Activated CD4-positive, alpha-beta T cell treated with anti-CD3 and anti-CD28 coated beads, Interleukin-2, amount 50 U/mL, for 16 hours (primary cell): ENCODE results near the gene PPARD.
"Not testable (repeated sequence)": the region's sequence is repeated elsewhere in the genome, so short reads cannot be mapped to it uniquely, and the experiment has no call there.

Source experiments
- DNase-seq: peaks from one replicate; pipeline ENCODE4 v3.0.0-alpha.2; 2020

Gene PPARD

DNA sequence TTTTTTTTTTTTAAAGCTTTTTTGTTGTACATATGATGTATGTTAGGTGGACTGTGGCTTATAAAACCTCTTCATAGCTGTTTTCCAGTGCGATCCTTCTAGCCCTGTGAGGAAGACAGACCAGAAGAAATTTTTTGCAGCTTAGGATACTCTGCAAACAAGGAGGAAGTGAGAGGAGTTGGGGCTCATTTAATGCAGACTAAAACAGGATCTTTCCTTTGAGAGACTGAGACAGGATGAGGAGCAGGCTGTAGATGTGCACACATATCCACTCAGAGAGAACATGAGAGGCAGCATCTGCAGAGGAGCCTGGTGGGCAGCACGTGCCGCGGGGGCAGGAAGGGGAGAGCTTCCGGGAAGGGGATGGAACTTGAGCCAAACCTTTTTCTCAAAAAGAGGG, 45.7 kb downstream of the PPARD start:
- no peak for DNase-seq

DNA sequence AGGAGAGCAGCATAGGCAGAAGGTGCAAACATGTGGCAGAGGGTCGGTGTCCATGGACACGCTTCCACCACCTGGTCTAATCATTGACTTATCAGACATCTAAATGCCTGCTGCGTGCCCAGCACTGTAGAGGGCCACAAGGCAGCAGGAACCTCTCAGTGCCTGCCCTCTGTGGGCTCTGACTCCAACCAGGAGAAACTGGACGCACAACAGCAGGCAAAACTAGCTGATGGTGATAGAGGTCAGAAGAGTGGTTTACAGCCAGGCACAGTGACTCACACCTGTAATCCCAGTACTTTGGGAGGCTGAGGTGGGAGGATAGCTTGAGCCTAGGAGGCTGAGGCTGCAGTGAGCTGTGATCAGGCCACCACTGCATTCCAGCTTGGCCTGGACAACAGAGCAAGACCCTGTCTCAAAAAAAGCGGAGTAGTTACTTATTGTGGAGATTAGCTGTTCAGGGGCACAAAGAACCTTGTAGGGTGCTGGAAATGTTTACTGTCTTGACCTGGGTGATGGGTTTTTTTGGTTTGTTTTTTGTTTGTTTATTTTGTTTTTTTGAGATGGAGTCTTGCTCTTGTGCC, 46.5 kb downstream of the PPARD start:
- DNase-seq: no peak

DNA sequence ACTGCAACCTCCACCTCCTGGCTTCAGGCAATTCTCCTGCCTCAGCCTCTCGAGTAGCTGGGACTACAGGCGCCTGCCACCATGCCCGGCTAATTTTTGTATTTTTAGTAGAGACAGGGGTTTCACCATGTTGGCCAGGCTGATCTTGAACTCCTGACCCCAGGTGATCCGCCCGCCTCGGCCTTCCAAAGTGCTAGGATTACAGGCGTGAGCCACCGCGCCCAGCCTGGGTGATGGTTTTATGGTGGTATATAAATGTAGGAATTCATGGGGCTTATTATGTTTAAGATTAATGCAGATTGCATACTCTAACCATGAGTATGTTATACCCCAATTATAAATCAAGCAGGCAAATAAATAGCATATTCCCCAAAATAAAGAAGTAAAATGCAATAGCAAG, 47.0 kb downstream of the PPARD start:
- not testable (repeated sequence) for DNase-seq

DNA sequence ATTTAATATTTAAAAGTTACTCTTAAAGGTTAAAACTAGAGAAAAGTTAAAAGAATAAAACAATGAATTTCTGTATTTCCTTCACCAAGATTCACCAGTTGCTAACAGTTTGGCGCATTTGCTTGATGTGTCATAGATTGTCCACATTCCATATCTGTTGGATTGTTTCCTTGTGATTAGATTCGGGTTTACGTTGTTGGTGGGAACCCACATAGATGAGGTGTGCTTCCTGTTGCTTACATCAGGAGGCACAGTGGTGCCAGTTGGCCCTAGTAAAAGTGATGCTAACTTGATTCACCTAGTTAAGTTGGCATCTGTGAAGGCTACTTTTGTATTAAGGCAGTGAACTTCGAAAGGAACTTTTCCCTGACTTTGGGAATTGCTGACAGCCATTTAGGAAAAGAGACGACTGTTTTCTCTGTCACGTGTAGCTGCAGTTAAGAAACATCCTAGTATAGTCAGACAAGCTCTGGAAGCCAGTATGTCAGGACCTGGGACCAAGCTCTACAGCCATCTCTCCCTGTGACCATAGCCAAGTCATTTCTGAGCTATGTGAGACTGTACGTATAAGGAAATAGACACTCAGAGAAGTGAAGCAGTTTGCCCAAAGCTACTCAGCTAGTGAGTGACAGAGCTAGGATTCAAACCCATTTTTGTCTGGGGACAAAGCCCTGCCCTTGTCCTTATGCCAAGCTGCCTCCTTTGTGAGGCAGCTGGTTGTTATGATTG, 49.0 kb downstream of the PPARD start:
- DNase-seq: peak; percentile 28

DNA sequence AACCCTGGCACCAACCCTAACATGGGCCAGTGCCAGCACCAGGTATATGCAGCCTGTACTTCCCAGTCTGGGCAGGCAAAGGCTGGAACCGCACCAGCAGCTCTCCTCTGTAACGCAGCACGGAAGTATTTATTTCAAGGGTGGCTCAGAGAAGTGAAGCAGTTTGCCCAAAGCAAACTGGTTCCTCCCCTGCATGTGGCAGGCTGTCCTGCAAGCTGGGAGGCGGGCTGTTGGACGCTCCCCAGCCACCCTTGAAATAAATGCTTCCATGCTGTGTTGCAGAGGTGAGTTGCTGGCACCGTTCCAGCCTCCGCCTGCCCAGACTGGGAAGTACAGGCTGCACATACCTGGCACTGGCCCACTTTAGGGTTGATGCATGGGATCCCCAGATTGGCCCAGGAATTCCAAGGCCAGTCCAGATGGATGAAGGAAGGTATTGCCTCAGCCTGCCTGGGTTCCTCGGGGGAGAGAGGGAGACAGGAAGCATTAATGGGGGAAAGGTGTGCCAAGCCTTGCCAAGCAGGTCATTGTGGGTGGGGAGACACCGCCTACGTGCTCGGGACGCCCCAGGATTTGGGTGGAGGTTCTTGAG, 49.8 kb downstream of the PPARD start:
- DNase-seq: no peak

DNA sequence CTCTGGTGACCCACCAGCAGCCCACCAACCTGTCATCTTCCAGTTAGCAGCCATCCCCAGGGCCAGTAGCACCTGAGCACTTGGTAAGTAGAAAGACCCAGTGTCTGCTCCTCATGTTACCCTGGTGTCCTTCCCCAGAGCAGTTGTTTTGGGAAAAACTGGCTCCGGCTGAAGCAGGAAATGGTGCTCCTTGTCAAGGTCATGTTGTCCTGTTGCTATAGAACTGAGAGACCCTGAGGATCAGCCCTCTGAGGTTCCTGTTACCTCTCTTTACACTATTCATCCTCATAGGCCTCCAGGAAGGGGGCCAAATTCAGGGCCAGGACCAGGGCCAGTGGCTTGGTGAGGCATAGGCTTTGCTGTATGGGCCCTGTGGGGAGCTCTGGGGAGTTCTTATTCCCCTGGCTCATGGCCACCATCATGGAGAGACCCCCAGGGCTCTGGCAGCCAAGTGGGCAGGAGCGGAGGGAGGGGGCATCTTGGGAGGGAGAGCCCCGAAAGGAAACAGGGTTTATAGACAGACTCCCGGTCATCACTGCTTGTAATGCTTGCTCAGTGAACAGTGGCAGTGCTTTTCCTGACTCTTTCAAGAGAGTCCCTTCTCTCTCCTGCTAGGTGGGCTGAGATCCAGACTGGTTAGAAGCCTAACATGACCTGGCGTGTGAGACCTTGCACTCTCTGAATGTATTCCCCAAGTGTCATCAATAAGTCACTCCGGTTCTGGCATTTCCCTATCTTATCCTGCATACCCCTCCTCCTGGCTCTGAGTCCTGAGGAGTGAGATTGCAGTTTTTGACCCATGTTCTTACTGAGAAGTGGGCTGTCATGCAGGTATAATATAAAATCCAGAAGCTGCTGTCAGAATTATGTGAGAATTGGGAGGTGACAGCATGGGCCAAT, 50.7 kb downstream of the PPARD start:
- no peak for DNase-seq

DNA sequence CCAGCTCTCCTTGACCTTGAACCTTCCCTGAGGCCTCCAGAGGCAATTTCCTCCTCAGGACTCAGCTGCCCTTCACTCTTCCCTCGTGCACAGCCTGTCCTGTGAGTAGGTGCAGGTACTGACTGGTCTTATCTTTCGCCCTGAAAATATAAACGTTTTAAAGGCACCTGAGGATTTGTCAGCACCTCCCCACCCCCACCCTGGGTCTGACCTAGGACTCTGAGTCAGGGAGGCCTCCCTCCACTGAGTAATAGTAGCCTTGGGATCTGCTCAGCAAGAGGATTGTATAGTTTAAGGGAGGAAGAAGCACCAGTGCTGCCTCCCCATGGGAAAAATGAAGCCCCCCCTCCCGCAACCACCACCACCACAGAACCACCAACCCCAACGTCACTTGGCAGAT, 54.6 kb downstream of the PPARD start:
- DNase-seq: no peak

DNA sequence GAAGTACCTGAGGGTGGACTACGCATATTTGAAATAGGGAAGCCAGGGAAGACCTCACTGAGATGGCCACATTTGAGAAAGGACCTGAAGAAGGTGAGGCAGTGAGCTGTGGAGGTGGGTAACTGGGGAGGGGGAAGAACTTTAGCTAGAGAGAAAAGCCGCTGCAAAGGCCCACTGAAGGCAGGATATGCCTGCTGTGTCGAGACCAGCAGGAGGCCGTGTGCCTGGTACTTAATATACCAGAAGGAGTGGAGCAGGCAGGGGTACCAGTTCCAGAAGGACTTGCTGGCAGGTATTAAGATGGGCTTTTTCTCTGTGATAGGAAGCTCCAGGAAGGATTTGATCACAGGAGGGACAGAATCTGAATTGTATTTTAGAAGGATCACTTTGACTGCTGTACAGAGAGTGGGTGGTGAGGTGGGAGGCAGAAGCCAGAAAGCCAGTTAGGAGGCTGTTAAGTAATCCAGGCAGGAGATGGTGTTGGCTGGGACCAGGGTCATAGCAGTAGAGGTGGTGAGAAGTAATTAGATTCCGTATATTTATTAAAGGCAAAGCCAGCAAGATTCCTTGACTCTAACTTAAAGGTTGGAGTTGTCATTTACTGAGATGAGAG, 55.6 kb downstream of the PPARD start:
- DNase-seq: no peak

DNA sequence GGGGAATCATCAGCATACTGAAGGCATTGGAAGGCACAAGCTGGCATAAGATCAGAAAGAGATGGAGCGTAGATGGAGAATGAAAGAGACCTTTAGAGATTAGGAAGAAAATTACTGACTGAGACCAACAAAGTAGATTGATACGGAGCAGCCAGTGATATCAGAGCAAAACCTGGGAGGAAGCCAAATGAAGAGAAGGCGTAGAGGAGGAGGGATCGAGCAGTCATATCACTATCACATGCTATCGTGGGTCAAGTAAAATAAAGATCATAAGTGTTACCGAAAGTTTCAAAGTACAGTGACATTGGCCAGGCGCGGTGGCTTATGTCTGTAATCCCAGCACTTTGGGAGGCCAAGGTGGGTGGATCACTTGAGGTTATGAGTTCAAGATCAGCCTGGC, 56.2 kb downstream of the PPARD start:
- DNase-seq: no peak

DNA sequence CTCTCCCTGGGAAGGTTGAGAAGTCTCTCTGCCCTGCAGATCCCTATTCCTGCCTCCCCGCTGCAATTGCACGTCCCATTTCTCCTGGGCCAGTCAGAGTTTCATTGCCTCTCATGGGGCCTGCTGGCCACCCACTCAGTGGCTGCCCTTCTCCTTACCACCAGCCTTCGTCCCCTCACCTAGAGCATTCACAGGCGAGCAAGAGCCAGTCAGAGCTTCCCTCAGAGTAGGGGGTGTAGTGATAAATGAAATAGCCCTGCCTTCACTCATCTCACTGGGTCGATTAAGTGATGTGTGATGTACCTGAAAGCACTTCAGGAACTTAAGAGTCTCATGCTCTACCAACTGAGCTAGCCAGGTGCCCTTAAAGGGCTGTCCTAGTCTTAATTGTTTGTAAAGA, 57.8 kb downstream of the PPARD start:
- no peak for DNase-seq

DNA sequence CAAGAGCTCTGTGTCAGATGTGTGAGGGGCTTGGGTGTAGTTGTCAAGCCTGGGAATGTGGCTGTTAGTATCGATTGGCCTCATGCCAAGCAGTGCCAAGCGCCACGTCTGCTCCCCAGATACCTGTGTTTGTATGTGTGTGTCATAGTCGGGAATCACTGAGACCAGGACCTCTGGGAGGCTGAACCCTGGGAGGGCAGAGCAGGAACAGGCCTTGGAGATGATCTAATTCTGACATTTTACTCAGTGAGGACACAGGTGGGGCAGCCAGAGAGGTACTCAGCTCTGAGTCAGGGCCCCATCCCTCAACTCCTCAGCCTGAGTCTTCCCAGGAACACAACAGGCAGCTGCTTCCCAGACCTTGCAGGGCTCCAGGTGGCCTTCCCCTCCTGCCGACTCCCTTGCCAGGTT, 58.5 kb downstream of the PPARD start:
- no peak for DNase-seq

DNA sequence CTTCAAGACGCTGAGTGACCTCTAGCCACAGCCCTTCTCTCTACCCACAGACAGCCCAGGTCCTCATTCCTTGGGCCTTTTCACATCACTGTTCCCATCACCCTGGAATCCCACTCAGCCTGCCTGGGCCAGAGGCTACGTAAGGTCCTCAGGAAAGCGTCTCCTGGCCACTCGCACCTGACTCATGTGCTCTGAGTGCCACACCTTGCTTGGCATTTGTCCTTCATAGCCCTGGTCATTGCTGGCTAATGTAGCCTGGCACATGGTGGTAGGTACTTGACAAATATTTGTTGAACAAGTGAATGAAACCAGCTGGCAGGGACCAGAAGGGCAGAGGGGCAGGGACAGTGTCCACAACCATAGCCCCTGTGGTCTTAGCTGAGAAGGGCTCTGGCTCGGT, 59.2 kb downstream of the PPARD start:
- no peak for DNase-seq

DNA sequence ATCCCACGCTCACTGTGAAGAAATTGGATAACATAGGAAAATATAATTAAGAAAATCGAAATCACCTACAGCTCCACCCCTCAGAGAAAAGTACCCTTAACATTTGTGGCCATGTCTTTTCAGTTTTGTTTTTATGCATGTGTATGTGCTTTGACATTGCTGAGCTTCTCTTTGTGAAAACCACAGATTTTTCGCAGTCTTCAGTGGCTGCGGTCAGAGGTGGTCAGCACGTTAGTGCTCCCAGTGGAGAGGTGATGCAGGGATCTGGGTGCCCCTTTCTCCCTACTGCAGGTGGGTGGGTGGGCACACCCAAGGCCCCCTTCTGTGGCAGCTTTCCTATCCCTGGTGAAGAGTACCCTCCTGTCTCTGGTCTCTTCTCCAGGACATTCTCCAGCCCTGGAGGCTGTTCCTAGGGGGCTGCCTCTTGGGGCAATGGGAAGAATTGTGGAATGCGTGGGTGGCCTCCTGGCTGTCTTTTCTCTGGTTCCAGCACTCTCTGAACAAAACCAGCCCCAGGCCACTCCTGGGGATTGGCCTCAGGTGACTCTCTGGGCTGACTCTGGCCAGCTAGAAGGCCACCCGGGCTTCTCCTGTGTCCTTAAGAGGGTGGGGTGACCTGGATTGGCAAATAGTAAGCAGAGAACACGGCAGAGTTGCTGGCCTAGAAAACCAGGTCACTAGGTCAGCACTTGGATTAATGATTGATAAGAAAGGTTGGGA, 59.9 kb downstream of the PPARD start:
- peak; percentile 31 for DNase-seq

DNA sequence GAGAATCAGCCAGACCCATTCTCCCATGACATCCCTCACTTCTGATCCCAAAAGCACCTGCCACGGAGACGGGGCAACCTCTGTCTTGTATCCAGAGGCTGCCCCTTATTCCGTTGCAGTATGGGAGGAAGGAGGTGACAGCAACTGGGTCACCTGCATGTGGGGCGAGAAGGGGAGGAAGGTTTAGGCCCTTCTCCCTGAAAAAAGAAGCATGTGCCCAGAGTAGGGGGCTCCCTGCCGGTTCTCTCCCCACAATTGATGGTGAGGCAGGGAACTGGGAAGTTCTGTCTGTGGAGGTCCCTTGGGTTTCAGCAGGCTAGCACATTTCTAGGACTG, 60.5 kb downstream of the PPARD start:
- DNase-seq: no peak

DNA sequence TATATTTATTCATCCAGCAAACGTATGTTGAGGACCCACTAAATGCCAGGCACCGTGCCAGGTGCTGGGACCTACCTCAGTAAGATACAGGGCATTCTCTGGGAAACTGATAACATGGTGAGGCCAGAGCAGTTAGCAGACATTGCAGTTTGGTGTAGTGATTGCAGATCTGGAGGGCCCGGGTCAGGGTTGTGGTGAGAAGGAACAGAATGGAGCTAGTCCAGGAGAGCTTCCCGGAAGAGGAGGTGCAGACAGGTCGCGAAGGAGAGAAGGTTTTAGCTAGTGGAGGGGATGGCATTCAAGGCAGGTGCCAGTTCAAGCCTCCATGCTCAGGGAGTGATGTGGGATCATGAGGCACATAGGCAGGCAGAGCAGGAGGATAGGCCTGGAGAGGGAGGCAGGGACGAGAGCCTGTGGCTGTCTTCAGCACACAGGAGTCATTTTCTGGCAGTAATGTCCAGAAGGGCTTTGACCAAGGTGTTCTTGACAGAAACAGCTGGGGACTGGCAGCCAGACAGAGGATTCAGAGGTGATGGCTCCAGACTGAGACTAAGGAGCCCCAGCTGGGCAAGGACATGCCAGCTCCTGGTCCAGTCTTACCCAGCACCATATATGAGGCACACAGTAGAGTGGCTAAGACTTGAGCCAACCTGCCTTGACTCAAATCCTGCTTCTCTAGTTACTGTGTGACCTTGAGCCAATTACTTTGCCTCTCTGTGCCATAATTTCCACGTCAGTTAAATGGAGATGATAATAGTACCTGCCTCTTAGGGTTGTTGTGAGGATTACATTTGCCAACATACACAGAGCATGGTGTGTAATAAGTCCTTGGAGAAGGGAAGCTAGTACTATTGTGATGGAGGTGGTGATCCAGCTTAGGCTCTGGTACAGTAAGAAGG, 61.4 kb downstream of the PPARD start:
- no peak for DNase-seq

DNA sequence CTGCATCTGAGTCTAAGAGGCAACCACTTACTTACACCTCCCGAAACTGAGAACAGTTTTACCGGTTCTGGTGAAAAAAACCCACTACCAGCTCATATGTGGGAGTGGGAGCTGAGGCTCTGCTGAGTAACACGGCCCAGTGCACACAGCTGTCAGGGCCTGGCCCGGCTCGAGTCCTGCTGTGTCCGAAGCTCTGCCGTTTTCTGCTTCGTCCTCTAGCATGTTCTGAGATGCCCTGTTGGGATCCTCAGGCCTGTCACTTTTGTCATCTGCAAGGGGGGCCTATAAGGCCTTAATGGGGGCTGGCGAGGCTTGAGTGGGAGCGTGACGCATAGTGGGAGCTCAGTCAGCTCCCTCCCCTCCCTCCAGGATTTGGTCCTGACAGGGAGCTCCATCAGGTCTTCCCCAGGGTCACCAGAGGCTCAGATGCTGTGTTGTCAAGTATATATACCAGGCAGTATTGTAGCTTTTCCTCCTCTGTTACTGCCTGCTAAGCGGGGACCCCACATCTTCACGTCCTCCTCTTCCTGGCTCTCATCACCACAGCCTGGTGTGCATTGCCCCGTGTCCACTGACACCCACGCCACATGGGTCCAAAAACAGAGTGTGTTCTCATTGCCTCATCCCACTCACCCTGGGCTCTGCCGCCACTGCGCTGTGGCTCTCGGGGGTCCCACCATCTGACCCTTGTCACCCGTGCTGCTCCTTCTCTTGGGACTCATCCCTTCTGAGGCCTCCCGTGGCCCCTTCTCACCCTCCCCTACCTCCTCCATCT, 64.5 kb downstream of the PPARD start:
- DNase-seq: no peak

DNA sequence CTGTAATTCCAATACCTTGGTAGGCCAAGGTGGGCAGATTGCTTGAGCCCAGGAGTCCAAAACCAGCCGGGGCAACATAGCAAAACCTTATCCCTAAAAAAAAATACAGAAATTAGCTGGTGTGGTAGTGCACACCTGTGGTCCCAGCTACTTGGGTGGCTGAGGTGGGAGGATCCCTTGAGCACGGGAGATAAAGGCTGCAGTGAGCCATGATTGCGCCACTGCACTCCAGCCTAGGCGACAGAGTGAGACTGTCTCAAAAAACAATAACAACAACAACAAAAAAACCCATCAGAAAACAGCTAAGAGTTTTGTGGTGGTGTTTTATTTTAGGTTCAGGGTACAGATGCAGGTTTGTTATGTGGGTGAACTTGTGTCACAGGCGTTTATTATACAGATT, 66.9 kb downstream of the PPARD start:
- no peak for DNase-seq

DNA sequence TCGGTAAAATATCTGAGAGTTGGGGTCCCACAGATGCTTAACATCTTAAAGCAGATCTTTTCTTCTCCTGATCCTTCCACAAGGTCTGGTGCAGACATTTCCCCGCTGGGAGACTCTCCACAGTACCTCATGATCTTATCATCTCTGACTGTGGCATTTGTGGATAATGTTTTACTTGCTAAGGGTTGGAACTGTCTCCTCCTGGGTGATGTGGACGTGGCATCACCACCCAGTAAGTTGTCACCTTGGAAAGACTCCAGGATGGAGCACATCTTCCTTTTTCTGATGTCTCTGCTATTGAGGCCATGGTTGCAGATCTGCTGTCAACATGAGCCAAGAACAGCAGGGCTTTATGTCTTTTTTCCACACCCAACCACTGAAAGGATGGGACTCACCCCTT, 67.8 kb downstream of the PPARD start:
- no peak for DNase-seq

DNA sequence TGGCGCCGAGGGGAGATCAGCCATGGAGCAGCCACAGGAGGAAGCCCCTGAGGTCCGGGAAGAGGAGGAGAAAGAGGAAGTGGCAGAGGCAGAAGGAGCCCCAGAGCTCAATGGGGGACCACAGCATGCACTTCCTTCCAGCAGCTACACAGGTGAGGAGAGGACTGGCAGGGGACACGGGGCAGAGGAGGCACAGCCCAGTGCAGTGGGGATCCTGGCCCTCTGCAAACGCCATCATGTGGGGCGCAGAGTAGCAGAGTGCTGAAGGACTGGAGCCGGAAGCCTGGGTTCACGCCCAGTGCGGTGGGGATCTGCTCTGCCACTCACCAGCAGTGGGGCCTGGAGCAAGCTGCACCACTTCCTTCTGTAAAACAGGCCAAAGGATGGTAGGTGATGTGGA, 68.7 kb downstream of the PPARD start:
- no peak for DNase-seq

DNA sequence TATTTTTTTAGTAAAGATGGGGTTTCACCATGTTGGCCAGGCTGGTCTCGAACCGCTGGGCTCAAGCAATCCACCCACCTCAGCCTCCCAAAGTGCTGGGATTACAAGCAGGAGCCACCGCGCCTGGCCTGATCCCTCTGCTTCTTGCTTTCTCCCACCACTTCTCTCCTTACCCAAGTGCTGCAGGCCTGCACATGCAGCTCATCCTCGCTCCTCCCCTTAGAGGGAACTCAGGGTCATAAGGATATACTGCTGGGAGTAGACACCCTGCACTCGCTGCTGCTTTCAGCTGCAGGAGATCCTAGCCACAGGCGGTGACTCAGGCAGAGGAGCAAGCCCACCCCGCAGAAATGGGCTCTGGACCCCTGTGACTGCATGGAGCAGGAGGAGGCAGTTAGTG, 69.7 kb downstream of the PPARD start:
- DNase-seq: no peak

DNA sequence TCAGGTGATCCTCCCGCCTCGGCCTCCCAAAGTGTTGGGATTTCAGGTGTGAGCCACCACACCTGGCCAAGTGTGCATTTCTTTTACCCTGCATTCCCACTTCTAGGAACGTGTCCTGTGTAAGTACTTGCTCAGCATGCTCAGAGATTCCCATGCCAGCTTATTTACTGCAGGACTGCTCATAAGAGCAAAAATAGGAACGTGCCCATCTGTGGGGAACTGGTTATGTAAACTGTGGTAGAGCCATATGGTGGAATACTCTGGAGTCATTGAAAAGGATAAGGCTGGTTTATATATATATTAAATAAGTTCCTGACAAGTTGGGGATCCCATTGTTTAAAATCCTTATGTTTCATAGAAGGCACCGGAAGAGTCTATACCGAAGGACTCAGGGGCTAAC, 71.6 kb downstream of the PPARD start:
- no peak for DNase-seq
